Activated naive CD4-positive, alpha-beta T cell treated with anti-CD3 and anti-CD28 coated beads, Interleukin-2, amount 50 U/mL, for 72 hours (primary cell): ENCODE data around the gene HYAL4. TPM values are rescaled to one million over a fixed set of nuclear protein-coding genes. Genes with fewer than 3 reads are reported as not detected.
A peak's percentile ranks its signal among the peaks of the same experiment; 100 is the strongest.
"Not testable (repeated sequence)": the region's sequence is repeated elsewhere in the genome, so short reads cannot be mapped to it uniquely, and the experiment has no call there.

Experiments used
- ATAC-seq, 2 donors: fragments of 150-1000 bp; cut with Tn5 transposase; 2 replicates each; pipeline ENCODE4 v1.10.0; 2021; ENCODE audit warnings: mild to moderate bottlenecking in 2 of 2, moderate library complexity in 2 of 2
- DNase-seq, 2 donors: peaks; one replicate each; pipeline ENCODE4 v3.0.0; 2021 to 2022; ENCODE audit warnings: low spot score in 2 of 2
- H3K27ac Mint-ChIP-seq, 2 donors: one replicate each; pipeline ENCODE4 v1.8.0; 2022; ENCODE audit warnings: mild to moderate bottlenecking in 2 of 2, mixed read lengths in 2 of 2
- H3K36me3 Mint-ChIP-seq, 2 donors: one replicate each; pipeline ENCODE4 v1.8.0; 2022; ENCODE audit warnings: mixed read lengths in 2 of 2
- H3K9me3 Mint-ChIP-seq, 2 donors: one replicate each; pipeline ENCODE4 v1.8.0; 2022; ENCODE audit warnings: mixed read lengths in 2 of 2
- total RNA-seq, 2 donors: library from RNA; stranded (reverse); gene quantifications; one replicate each; pipeline ENCODE4 v1.2.3, GENCODE V29; 2022

The HYAL4 gene
- total RNA-seq, 2 donors from 2014 or later = 0.14 TPM; not detected in 1

DNA sequence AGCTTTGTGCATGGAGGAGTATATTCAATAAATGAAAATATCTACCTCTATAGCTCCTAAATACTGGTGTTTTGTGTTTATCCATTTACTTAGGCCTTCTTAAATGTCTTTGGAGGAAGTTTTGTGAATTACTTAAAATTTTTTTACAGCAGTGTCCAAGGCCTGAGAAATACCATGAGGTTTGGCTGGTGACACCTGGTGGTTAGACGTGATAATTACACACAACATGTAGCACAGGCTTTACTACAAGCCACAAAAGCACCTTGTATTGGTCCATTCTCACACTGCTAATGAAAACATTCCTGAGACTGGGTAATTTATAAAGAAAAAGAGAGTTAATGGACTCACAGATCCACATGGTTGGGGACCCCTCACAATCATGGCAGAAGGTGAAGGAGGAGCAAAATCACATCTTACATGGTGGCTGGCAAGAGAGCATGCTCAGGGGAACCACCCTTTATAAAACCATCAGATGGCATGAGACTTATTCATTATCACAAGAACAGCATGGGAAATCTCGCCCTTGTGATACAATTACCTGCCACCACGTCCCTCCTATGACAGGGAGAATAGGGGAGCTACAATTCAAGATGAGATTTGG is 20.6 kb downstream of the HYAL4 start:
- Mint-ChIP-seq H3K9me3 (no peaks in the 10 kb centered on the region), H3K27ac (no peak overlapping the region), H3K36me3 (no peaks in the 10 kb centered on the region)
- ATAC-seq (peak; percentile 71 to 86), DNase-seq (peak in 1 of 2 donors; percentile 53)

DNA sequence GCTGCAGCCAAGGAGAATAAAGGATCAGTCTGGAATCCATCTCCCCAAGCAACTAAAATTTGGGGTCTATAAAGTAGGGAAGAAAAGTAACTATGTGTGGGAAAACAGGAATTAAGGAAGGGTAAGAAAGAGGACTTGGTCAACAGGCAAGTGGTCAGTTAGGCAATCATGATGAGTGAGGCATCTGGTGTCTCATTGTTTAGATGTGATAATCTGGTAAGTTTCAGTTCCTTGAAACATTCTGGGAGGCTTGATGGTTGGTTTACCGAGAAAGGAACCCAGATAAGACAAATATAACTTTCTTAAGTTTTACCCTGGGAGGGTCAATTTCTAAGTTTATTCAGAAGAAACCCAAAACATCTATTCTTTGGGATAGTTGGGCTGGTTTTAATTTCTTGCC is 22.3 kb downstream of the HYAL4 start:
- Mint-ChIP-seq H3K36me3 (no peaks in the 10 kb centered on the region), H3K27ac (no peak overlapping the region), H3K9me3 (no peaks in the 10 kb centered on the region)
- ATAC-seq (no peak), DNase-seq (no peak)

DNA sequence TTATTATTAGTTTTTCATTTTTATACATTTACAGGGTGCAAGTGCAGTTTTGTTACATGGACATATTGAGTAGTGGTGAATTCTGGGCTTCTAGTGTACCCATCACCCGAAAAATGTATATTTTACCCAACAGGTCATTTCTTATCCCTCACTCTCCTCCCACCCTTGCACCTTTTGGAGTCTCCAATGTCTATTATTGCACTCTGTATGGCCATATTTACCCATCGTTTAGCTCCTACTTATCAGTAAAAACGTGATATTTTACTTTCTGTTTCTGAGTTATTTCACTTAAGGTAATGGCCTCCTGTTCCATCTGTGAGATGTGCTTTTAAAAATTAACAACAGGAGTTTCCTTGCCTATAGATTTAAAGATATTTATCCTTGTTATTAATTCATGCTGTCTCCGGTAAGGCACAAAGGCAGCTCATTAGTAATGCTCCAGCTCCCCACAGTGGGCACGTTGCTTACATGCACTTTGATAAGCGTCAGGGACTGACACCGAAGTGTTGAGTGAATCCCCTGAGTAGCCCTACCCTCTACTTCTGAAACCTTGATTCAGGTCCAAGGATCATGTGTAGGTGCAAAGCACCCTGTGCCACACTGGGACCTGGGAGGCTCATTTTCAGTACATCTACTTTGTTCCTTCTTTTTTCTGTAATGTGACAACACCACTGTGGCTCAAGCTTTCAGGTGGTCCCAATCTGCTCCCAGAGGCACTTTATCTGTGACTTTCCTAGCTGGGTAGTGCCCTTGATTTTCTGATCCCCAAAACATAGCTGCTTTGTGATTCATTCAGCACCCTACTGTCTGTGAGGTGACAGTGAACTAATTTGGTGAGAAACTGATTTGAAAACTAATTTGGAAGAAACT is 27.3 kb downstream of the HYAL4 start:
- Mint-ChIP-seq H3K9me3 (no peaks in the 10 kb centered on the region), H3K27ac (no peak overlapping the region), H3K36me3 (no peaks in the 10 kb centered on the region)
- ATAC-seq = peak; percentile 56 to 87
- DNase-seq = peak in 1 of 2 donors; percentile 33

DNA sequence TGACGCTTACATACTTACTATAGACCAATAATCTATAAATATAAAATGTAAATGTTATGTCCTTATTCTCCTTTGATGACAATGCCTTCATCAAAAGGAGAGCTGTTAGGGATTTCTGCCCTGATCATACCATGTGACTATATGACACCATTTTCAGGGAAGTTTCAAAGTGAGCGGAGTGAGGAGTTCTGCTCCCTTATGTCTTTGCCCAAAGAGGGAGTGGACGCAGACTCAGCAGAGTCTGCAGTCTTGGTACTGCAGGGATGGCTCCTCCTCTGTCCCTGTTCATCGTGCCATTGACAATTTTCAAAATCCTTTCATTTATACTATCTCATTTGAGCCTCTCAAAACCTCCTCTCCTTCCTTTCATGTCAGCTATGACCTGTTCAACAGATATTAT is 27.9 kb downstream of the HYAL4 start:
- DNase-seq (no peak), ATAC-seq (no peak)
- Mint-ChIP-seq H3K9me3 (no peaks in the 10 kb centered on the region), H3K27ac (no peak overlapping the region), H3K36me3 (no peaks in the 10 kb centered on the region)

DNA sequence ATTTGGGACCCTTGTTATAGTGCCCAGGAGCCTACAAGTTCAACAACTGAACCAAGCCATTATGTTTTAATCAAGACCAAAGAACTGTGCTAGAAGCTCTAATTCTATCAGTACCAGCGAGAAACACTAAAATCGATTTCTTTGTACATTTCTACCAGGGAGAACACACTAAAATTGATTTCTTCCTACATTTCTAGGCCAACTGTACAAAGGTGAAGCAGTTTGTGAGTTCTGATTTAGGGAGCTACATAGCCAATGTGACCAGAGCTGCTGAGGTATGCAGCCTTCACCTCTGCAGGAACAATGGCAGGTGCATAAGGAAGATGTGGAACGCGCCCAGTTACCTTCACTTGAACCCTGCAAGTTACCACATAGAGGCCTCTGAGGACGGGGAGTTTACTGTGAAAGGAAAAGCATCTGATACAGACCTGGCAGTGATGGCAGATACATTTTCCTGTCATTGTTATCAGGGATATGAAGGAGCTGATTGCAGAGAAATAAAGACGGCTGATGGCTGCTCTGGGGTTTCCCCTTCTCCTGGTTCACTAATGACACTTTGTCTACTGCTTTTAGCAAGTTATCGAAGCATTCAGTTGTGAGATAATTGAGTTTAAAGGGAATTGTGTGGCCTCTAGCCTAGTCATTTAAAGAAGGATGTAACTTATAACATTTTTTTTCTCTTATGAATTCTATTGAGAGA is 31.7 kb downstream of the HYAL4 start:
- H3K9me3 Mint-ChIP-seq = no peaks in the 10 kb centered on the region
- no peak for ATAC-seq
- no peak for DNase-seq
- no peak overlapping the region for H3K27ac Mint-ChIP-seq
- H3K36me3 Mint-ChIP-seq = no peaks in the 10 kb centered on the region

DNA sequence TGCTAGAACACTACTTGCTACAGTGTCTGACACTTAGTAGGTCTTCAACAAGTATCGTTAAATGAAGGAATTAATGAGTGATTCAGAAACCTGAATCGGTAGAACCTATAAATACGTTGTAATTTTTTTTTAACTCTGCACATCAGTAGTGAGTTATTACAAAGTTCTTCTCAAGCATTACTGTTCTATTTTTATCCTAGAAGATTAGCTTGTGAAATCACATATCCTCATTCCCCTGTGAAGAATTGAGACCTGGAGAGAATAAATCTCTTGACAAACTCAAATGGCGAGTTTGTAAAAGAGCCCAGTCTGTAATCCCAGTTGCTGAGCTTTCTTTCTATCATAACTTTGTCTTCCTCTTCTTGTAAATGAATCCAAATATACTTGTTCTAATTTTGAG is 34.7 kb downstream of the HYAL4 start:
- Mint-ChIP-seq H3K27ac (no peak overlapping the region), H3K9me3 (no peaks in the 10 kb centered on the region), H3K36me3 (no peaks in the 10 kb centered on the region)
- DNase-seq (no peak), ATAC-seq (no peak)

DNA sequence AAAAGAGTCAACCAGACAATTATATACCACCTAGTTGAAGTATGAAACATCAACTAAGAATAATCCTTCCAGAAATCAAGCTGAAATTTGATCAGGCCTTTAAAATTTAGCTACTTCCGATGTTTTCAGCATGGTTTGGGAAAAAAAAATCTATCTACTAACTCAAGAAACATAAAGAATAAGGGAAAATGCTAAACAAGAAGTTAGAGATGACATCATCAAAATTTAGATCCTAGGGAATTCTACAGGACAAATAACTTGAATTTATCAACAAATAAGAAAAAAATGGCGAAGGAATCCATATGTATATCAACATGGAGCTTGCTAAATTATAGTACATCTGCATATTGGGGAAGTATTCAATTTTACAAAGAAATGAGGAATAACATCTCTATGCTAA is 36.3 kb downstream of the HYAL4 start:
- no peak overlapping the region for H3K27ac Mint-ChIP-seq
- ATAC-seq = no peak
- DNase-seq = no peak

DNA sequence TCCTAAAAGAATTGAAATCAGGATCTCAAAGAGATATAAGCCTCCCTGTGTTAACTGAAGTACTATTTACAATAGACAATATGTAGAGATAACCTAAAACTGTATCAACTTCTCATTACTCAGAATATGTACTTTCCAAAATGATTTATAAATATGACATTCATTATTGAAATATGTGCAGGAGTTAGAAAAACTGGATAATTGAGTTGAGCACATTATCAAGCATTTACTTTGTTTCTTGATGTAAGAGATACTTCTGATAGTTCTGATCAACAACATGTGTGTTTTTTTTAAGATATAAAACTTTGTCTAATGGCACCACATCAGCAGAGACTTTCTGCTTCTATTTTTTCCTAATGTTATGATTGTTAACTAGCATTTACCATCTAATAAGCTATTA is 38.2 kb downstream of the HYAL4 start:
- no peak for ATAC-seq
- Mint-ChIP-seq H3K36me3 (no peaks in the 10 kb centered on the region), H3K27ac (no peak overlapping the region), H3K9me3 (no peaks in the 10 kb centered on the region)
- DNase-seq = no peak

More for the DNA sequence above, 36.3 kb downstream of the HYAL4 start:
- no peaks in the 10 kb centered on the region for H3K9me3 Mint-ChIP-seq
- H3K36me3 Mint-ChIP-seq = no peaks in the 10 kb centered on the region

DNA sequence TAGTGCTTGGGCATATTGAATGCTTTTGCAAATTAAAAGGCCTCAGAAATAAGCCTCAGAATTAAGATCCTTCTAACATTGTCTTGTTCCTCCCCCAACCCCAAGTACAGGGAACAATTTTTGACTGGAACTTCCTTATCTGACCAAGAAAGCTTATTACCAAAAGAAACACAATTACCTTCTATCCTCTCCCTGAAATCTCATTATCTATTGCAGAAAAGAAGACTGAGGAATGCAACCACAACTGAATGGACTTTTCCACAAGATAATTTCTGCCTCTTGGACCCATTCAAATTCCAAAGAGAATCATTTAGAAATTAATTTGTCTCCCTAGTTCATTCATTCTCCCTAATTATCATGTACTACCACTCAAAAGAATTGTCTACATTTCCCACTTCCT is 43.2 kb downstream of the HYAL4 start:
- Mint-ChIP-seq H3K27ac (no peak overlapping the region), H3K9me3 (no peaks in the 10 kb centered on the region), H3K36me3 (no peaks in the 10 kb centered on the region)
- no peak for ATAC-seq
- DNase-seq = no peak

DNA sequence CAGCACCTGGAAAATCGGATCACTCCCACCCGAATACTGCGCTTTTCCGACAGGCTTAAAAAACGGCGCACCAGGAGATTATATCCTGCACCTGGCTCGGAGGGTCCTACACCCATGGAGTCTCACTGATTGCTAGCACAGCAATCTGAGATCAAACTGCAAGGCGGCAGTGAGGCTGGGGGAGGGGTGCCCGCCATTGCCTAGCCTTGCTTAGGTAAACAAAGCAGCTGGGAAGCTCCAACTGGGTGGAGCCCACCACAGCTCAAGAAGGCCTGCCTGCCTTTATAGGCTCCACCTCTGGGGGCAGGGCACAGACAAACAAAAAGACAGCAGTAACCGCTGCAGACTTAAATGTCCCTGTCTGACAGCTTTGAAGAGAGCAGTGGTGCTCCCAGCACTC is 49.8 kb downstream of the HYAL4 start:
- not testable (repeated sequence) for ATAC-seq, DNase-seq, H3K27ac Mint-ChIP-seq
- Mint-ChIP-seq H3K36me3 (peaks cover 15 to 17% of the 10 kb centered on the region in 2 donors), H3K9me3 (peaks cover 8 to 17% of the 10 kb centered on the region in 2 donors)

DNA sequence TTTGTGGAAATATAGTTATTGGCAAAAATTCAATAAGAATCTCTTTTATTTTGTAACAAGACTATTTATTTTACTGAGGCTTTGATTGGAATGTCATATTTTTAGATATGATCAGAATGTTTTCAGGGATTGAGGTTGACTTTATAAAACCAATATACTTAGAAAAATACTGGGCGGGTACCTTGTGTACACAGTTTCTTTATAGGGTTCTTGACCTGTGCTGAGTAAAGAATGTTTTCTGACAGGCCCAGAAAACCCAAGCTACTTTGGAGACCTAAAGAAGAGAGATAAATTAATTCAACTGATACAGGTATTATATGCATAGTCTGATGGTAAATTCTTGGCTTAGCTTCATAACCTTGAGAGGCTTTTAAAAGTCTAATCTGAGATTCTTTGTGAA is 56.1 kb downstream of the HYAL4 start:
- H3K9me3 Mint-ChIP-seq = peaks cover 2 to 4% of the 10 kb centered on the region in 2 donors
- no peak overlapping the region for H3K27ac Mint-ChIP-seq
- no peak for DNase-seq
- H3K36me3 Mint-ChIP-seq = no peaks in the 10 kb centered on the region
- no peak for ATAC-seq

DNA sequence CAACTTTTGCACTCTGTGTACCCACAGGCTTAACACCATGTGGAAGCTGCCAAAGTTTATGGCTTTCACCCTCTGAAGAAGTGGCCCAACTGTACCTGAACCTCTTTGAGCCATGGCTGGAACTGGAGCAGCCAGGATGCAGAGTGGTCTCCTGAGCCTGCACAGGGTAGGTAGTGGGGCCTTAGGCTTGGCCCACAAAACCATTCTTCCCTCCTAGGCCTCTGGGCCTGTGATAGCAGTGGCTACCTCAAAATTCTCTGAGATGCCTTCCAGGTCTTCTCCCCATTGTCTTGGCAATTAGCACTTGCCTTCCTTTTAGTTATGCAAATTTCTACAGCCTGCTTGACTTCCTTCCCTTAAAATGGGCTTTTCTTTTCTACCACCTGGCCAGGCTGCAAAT is 60.7 kb downstream of the HYAL4 start:
- Mint-ChIP-seq H3K36me3 (no peaks in the 10 kb centered on the region), H3K27ac (no peak overlapping the region), H3K9me3 (peaks cover 7 to 8% of the 10 kb centered on the region in 2 donors)
- ATAC-seq (no peak), DNase-seq (no peak)

DNA sequence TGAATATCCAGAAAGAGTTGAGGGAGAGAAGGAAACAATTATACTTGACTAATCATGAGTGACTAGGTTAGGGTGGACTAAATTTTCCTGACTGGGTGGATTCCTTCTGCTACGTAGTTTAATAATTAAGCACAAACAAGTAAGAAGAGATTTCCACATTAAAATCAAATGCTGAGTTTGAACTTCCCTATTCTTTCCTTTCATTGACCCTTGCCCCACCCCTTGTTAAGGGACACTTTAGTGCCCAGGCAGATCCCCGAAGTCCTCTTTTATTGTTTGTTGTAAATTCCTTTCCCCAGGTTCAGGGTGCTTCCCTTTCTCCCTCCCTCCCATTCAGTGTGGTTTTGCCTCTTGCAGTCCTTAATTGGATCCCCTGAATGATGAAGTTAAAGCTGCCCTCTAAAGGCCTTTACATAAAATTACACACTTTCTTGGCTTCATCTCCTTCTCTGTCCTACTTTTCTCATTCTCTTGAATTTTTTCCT is 71.3 kb downstream of the HYAL4 start:
- Mint-ChIP-seq H3K9me3 (no peaks in the 10 kb centered on the region), H3K27ac (no peak overlapping the region)
- no peak for ATAC-seq

DNA sequence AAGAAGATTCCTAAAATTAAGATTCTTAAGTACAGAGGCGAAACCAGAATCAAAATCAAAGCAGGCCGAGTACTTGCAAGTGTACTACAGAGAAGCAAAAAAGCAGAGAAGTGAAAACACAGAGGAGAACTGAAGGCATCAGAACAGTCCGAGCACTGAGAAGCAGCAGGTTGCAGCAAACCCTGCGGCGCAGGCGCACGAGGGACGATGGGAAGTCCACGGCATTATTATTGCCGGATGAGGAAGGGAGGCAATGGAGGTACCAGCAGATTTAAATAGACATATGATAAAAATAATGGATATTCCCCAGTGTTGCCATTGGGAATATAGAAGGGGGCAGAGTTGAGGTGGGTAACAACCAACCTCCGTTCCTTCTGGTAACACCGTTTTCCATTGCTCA is 72.9 kb downstream of the HYAL4 start:
- Mint-ChIP-seq H3K9me3 (no peaks in the 10 kb centered on the region), H3K27ac (no peak overlapping the region), H3K36me3 (no peaks in the 10 kb centered on the region)
- ATAC-seq (no peak), DNase-seq (no peak)

More for the DNA sequence above, 71.3 kb downstream of the HYAL4 start:
- no peak for DNase-seq
- H3K36me3 Mint-ChIP-seq = no peaks in the 10 kb centered on the region

DNA sequence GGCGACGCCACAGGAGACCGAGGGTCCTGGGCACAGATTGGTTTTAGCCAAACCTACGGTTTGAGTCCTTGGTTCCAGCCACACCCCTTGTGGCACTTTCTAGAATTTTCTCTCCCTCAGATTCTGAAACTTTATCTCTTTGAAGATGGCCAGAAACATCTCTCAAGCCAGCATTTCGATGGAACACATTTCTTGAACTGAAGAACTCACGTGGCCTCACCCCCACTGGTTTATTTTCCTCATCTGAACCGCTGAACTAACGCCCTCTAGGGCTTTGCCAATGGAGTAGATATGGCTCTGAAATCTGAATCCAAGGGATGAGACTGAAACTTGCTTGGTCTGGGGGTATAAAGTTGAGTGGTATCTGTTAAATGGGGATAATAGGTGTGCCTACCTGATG is 73.3 kb downstream of the HYAL4 start:
- no peaks in the 10 kb centered on the region for H3K36me3 Mint-ChIP-seq
- H3K9me3 Mint-ChIP-seq = no peaks in the 10 kb centered on the region
- no peak overlapping the region for H3K27ac Mint-ChIP-seq
- no peak for ATAC-seq
- DNase-seq = no peak

DNA sequence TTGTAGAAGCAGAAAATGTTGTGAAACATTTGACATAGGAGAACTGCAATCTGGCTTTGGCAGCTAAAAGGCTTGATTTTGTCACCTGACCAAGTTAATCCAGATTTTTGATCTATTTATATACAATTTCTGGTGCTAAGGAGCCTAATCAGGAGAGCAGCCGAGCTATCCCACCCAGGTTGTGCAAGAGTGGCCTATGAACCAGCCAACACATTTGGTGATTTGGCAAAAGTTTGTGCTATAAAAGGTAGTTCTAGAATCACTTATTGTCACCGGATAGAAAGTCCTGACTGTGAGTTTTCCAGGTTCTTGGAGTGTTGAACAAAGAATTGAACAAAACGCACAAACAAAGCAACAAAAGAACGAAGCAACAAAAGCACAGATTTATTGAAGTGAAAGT is 78.6 kb downstream of the HYAL4 start:
- Mint-ChIP-seq H3K27ac (no peak overlapping the region), H3K36me3 (no peaks in the 10 kb centered on the region), H3K9me3 (peaks cover 0 to 3% of the 10 kb centered on the region in 2 donors)
- ATAC-seq (no peak), DNase-seq (no peak)

DNA sequence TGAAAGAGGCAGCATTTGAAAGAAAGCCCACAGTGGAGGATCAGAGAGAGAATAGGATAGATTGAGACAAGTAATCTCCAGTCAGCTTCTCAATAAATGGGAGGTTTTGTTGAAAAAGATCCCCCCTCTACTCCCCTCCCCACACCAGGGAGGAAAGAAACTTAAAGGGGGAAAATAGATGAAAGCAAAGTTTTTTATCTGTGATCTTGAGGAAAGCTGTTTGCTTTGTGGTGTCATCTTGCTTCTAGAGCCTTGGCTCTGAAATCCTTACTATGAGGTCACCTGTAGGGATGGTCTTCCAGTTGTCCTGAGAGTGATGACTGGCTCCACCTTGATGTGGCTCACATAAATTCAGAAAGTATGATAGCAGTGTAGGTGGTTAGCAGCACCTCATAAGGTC is 80.0 kb downstream of the HYAL4 start, which contains the start of gene SPAM1:
Gene SPAM1 (plus strand): TSS at position 301 of the 400 bp plus-strand sequence. CDS start 28,330 bp downstream, outside the sequence.
- H3K27ac Mint-ChIP-seq = no peak within 1 kb of the TSS
- ATAC-seq = no peak
- peaks cover 0 to 3% of the 10 kb centered on the region in 2 donors for H3K9me3 Mint-ChIP-seq
- no peak for DNase-seq
- no peaks in the 10 kb centered on the region for H3K36me3 Mint-ChIP-seq
